Stomach (tissue), 9 donors: ENCODE measurements around the gene PRRC2C. TPM values are rescaled to one million over a fixed set of nuclear protein-coding genes. Genes with fewer than 3 reads are reported as not detected.

ENCODE experiments used
- DNase-seq, 2 donors: peaks; one replicate each; pipeline versions ENCODE4 v3.0.0 to v3.0.0-alpha.2; 2013 to 2019
- H3K27ac ChIP-seq, 5 donors: fragments of 200-600 bp in 4 of 5; sonication (generic) in 4 of 5; one replicate each; pipeline ENCODE4 v1.5.1; 2013 to 2019; ENCODE audit warnings: mild to moderate bottlenecking in 1 of 5, moderate library complexity in 1 of 5
- H3K27me3 ChIP-seq, 3 donors: fragments of 200-600 bp; sonication (generic); one replicate each; pipeline ENCODE4 v1.5.1; 2017 to 2019; ENCODE audit warnings: mixed run types in 1 of 3
- H3K36me3 ChIP-seq, 4 donors: fragments of 200-600 bp; sonication (generic); 1 replicate in 3 of 4; 2 replicates in 1 of 4; pipeline ENCODE4 v1.5.1; 2016 to 2019
- H3K4me1 ChIP-seq, 4 donors: fragments of 200-600 bp; sonication (generic); one replicate each; pipeline ENCODE4 v1.5.1; 2016 to 2019
- H3K4me3 ChIP-seq, 4 donors: fragments of 200-600 bp; sonication (generic) in 3 of 4; one replicate each; pipeline ENCODE4 v1.5.1; 2016 to 2019; ENCODE audit warnings: mild to moderate bottlenecking in 1 of 4
- H3K9me3 ChIP-seq, 4 donors: fragments of 200-600 bp; sonication (generic); one replicate each; pipeline ENCODE4 v1.5.1; 2016 to 2019
- EP300 ChIP-seq: sonication (generic); formaldehyde crosslinking; IDR thresholded peaks from one replicate; pipeline ENCODE4 v1.6.1; 2017; ENCODE audit warnings: antibody characterized with exemption
- POLR2A ChIP-seq, 4 donors: fragments of 450-650 bp; IDR thresholded peaks; one replicate each; pipeline ENCODE4 v1.6.1; 2016; ENCODE audit warnings: antibody characterized with exemption in 4 of 4, control low read depth in 2 of 4, mild to moderate bottlenecking in 1 of 4, moderate library complexity in 1 of 4
- POLR2AphosphoS5 ChIP-seq, 3 donors: sonication (generic); formaldehyde crosslinking; IDR thresholded peaks; one replicate each; pipeline ENCODE4 v1.6.1; 2016; ENCODE audit warnings: antibody characterized with exemption in 3 of 3
- WGBS, 5 donors: extraction: QIAGEN DNeasy Blood & Tissue Kit in 3 of 5; methylation state at CpG; one replicate each; pipeline versions ENCODE4 v1.1.5 to v1.1.7; 2013 to 2018; 5-methylcytosine and 5-hydroxymethylcytosine counted together
- intact Hi-C: fragments of 100-400 bp; cut with DNase I; formaldehyde crosslinking; loops from one replicate; pipeline ENCODE4 v1.15.1; 2023; ENCODE audit warnings: low total_unique reads
- polyA plus RNA-seq, 3 donors: library from polyadenylated mRNA; stranded (reverse); fragments of 200-250 nt; gene quantifications; one replicate each; pipeline ENCODE4 v1.2.3, GENCODE V29; 2013
- total RNA-seq, 5 donors: library from RNA; depleted of rRNA; stranded (reverse); fragments of >200 nt; gene quantifications; one replicate each; pipeline versions ENCODE4 v1.1.0 to v1.2.3, GENCODE V29; 2014 to 2016
- TF ChIP-seq, protein P1 (sequence below), 7 experiments: fragments of 450-650 bp in 4 of 7; fragments of 200-600 bp in 3 of 7; sonication (generic) in 3 of 7; IDR thresholded peaks; one replicate each; pipeline ENCODE4 v1.5.1; 2016 to 2019; ENCODE audit warnings: antibody characterized with exemption in 7 of 7, control low read depth in 2 of 7, mild to moderate bottlenecking in 1 of 7
- donor health status: healthy with polysubstance abuse.
- donor health status: Bipolar disorder and iron deficiency.
- donor health status: healthy.

PRRC2C gene
- total and polyA plus RNA-seq, 8 donors, result 19.0 to 404 (median 75.8) TPM

DNA sequence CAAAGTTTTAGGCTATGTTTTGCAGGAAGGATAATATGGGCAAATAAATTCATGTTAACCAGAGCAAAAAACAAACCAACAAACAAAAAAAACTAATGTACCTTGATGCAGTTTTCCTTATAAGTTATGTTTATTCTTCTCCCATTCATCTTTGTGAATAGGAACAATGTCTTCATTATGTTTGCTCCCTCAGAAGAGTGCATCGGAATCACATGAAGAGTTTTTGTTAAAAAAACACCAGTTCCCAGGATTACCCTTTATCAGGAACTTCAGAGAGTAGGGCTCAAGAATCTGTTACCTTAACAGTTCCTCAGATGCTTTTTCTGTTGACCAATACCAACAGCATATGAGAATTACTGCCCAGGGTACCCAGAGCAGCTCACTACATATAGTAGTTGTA, 14.6 kb upstream of the PRRC2C start:
- 52 to 65% (median 63%) methylated on average over 1 of the region's 1 CpG for WGBS, 5 donors
- DNase-seq, result no peak
- intact Hi-C loops, result no loop called here

DNA sequence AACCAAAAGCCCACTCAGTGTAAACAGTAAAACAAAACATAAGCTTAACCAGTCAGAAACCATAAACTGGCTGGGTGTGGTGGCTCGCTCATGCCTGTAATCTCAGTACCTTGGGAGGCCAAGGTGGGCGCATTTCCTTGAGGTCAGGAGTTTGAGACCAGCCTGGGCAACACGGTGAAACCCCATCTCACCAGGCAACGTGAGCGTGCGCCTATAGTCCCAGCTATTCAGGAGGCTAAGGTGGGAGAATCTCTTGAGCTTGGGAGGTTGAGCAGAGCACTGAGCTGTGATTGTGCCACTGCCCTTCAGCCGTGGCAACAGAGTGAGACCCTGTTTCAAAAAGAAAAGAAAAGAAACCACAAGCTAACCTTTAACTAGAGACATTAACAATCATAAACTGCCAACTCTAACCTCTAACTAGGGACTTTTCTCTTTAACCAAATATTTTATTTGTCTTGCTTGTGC, 13.1 kb upstream of the PRRC2C start:
- Histone ChIP-seq H3K27me3 (no peaks in the 10 kb centered on the region), H3K4me1 (no peaks in the 10 kb centered on the region), H3K9me3 (no peaks in the 10 kb centered on the region), H3K36me3 (no peaks in the 10 kb centered on the region), H3K4me3 (no peak overlapping the region), H3K27ac (no peak overlapping the region)
- intact Hi-C loops, result no loop called here
- no peak for TF ChIP-seq POLR2AphosphoS5 (IDR thresholded peaks at IDR 0.05)
- TF ChIP-seq EP300, result no peak
- TF ChIP-seq POLR2A (IDR thresholded peaks at IDR 0.05), result no peak
- TF ChIP-seq, protein P1, sequence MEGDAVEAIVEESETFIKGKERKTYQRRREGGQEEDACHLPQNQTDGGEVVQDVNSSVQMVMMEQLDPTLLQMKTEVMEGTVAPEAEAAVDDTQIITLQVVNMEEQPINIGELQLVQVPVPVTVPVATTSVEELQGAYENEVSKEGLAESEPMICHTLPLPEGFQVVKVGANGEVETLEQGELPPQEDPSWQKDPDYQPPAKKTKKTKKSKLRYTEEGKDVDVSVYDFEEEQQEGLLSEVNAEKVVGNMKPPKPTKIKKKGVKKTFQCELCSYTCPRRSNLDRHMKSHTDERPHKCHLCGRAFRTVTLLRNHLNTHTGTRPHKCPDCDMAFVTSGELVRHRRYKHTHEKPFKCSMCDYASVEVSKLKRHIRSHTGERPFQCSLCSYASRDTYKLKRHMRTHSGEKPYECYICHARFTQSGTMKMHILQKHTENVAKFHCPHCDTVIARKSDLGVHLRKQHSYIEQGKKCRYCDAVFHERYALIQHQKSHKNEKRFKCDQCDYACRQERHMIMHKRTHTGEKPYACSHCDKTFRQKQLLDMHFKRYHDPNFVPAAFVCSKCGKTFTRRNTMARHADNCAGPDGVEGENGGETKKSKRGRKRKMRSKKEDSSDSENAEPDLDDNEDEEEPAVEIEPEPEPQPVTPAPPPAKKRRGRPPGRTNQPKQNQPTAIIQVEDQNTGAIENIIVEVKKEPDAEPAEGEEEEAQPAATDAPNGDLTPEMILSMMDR (IDR thresholded peaks at IDR 0.05), result no peak
- DNase-seq, result no peak
- 81 to 88% (median 82%) methylated on average over 7 of the region's 7 CpGs for WGBS, 5 donors

More for the DNA sequence above, 14.6 kb upstream of the PRRC2C start:
- H3K4me1 ChIP-seq, result no peaks in the 10 kb centered on the region
- no peak overlapping the region for H3K27ac ChIP-seq
- H3K9me3 ChIP-seq, result no peaks in the 10 kb centered on the region
- TF ChIP-seq, protein P1 (IDR thresholded peaks at IDR 0.05), result no peak
- TF ChIP-seq POLR2AphosphoS5 (IDR thresholded peaks at IDR 0.05), result no peak
- no peak for TF ChIP-seq EP300
- no peak for TF ChIP-seq POLR2A (IDR thresholded peaks at IDR 0.05)
- no peak overlapping the region for H3K4me3 ChIP-seq
- no peaks in the 10 kb centered on the region for H3K36me3 ChIP-seq
- no peaks in the 10 kb centered on the region for H3K27me3 ChIP-seq

DNA sequence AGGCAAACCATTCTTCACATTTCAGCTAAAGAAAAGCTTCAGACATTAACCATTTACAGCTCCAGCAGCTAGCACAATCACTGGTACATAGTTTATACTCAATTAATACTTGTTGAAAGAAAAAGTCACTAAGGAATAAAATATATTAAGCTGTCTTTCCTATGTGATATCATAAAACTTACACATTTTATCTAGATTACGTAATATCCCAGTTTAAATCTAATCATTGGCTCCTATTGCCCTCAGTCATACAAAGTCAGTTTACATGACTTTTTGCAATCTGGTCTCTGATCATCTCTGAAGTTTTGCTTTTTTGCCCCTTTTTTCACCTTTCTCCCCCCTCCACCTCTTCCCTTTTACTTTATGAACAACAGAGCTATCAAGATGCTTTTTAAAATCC, 8.5 kb upstream of the PRRC2C start:
- Histone ChIP-seq H3K27ac (no peak overlapping the region), H3K9me3 (no peaks in the 10 kb centered on the region), H3K27me3 (no peaks in the 10 kb centered on the region), H3K36me3 (no peaks in the 10 kb centered on the region), H3K4me3 (no peak overlapping the region), H3K4me1 (no peaks in the 10 kb centered on the region)
- 76 to 90% (median 87%) methylated on average over 1 of the region's 1 CpG for WGBS, 5 donors
- TF ChIP-seq, protein P1 (IDR thresholded peaks at IDR 0.05), result no peak
- TF ChIP-seq EP300, result no peak
- TF ChIP-seq POLR2A (IDR thresholded peaks at IDR 0.05), result no peak
- TF ChIP-seq POLR2AphosphoS5 (IDR thresholded peaks at IDR 0.05), result no peak
- intact Hi-C loops, result no loop called here
- DNase-seq, result no peak

DNA sequence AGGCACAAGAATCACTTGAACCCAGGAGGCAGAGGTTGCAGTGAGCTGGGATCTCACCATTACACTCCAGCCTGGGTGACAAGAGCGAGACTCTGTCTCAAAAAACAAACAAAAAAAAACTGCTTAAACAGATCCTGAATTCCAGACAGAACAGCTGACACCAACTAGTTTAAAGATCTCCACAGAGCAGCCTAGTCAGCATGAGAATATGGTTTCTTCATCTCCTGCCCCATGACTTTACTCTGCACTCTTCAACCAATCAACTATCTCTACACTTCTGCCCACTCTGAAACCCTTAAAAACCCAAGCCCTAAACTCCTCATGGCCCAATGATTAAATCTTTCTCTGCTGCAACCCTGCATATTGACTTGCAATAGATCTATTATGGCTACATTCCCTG, 7.5 kb upstream of the PRRC2C start:
- Histone ChIP-seq H3K4me3 (no peak overlapping the region), H3K36me3 (no peaks in the 10 kb centered on the region), H3K4me1 (no peaks in the 10 kb centered on the region), H3K27ac (no peak overlapping the region), H3K9me3 (no peaks in the 10 kb centered on the region), H3K27me3 (no peaks in the 10 kb centered on the region)
- no peak for DNase-seq
- TF ChIP-seq POLR2A (IDR thresholded peaks at IDR 0.05) (no peak), EP300 (no peak), POLR2AphosphoS5 (IDR thresholded peaks at IDR 0.05) (no peak)
- TF ChIP-seq, protein P1 (IDR thresholded peaks at IDR 0.05), result no peak
- intact Hi-C loops, result no loop called here
- WGBS, 5 donors, result 68 to 100% (median 87%) methylated on average over 1 of the region's 1 CpG
